GM23338 (cell line): ENCODE data around the gene ANKH.

Source experiments
- CREB1 ChIP-seq: fragments of 250-450 bp; sonication (Bioruptor Pico); IDR thresholded peaks from 2 replicates; pipeline ENCODE4 v1.5.0; 2020; ENCODE audit warnings: low read depth, mild to moderate bottlenecking, moderate library complexity
- CTCF ChIP-seq, 2 experiments: fragments of 200-600 bp in 1 of 2; sonication (generic) in 1 of 2; conservative IDR thresholded peaks; 2 replicates each; pipeline versions ENCODE4 v1.5.1 to v1.6.1; 2016 to 2017; ENCODE audit warnings: antibody characterized with exemption in 2 of 2, low read depth in 2 of 2, mild to moderate bottlenecking in 2 of 2, moderate library complexity in 1 of 2
- ETS1 ChIP-seq: IDR thresholded peaks from 2 replicates; pipeline ENCODE4 v1.6.1; 2016; ENCODE audit warnings: antibody characterized with exemption
- EZH2 ChIP-seq: fragments of 200-600 bp; sonication (generic); IDR thresholded peaks from one replicate; pipeline ENCODE4 v1.8.0; 2017; ENCODE audit warnings: antibody characterized with exemption, mild to moderate bottlenecking, low read depth; ENCODE audit not compliant: unreplicated experiment
- EZH2phosphoT487 ChIP-seq: fragments of 200-600 bp; sonication (generic); IDR thresholded peaks from one replicate; pipeline ENCODE4 v1.8.1; 2018; ENCODE audit warnings: antibody characterized with exemption; ENCODE audit not compliant: unreplicated experiment
- JUNB ChIP-seq: IDR thresholded peaks from one replicate; pipeline ENCODE4 v1.6.1; 2016; ENCODE audit warnings: antibody characterized with exemption; ENCODE audit not compliant: unreplicated experiment
- NANOG ChIP-seq: IDR thresholded peaks from 2 replicates; pipeline ENCODE4 v1.6.1; 2016; ENCODE audit warnings: antibody characterized with exemption, borderline replicate concordance
- POLR2AphosphoS5 ChIP-seq: IDR thresholded peaks from 2 replicates; pipeline ENCODE4 v1.6.1; 2016; ENCODE audit warnings: antibody characterized with exemption, low read depth
- REST ChIP-seq: IDR thresholded peaks from one replicate; pipeline ENCODE4 v1.6.1; 2018; ENCODE audit warnings: antibody characterized with exemption; ENCODE audit not compliant: unreplicated experiment
- STAT1 ChIP-seq: IDR thresholded peaks from one replicate; pipeline ENCODE4 v1.6.1; 2016; ENCODE audit warnings: antibody characterized with exemption; ENCODE audit not compliant: unreplicated experiment
- ZNF114 ChIP-seq: fragments of 250-450 bp; sonication (Bioruptor Pico); IDR thresholded peaks from 2 replicates; pipeline ENCODE4 v1.5.0; 2020; ENCODE audit warnings: mild to moderate bottlenecking, moderate library complexity
- ZNF331 ChIP-seq: fragments of 250-450 bp; sonication (Bioruptor Pico); IDR thresholded peaks from 2 replicates; pipeline ENCODE4 v1.5.0; 2020; ENCODE audit warnings: low read depth, mild to moderate bottlenecking, moderate library complexity
- ZNF462 ChIP-seq: fragments of 250-450 bp; sonication (Bioruptor Pico); IDR thresholded peaks from 2 replicates; pipeline ENCODE4 v1.5.0; 2020; ENCODE audit warnings: mild to moderate bottlenecking, moderate library complexity

GRCh38 chr5:14881826-14882225 lies 10.2 kb upstream of the ANKH start:
- TF ChIP-seq CTCF (conservative IDR thresholded peaks at IDR 0.05; ENCODE audit: low read depth in 2 of 2) = no peak
- TF ChIP-seq REST = no peak
- TF ChIP-seq POLR2AphosphoS5 = no peak
- no peak for TF ChIP-seq EZH2
- TF ChIP-seq ETS1 = no peak
- no peak for TF ChIP-seq EZH2phosphoT487
- TF ChIP-seq CREB1 (CRISPR knock-in tag) = no peak
- no peak for TF ChIP-seq ZNF331
- TF ChIP-seq JUNB = no peak
- TF ChIP-seq ZNF462 (CRISPR knock-in tag) = no peak
- no peak for TF ChIP-seq STAT1
- TF ChIP-seq ZNF114 = no peak
- TF ChIP-seq NANOG = no peak
